Activated T-cell treated with anti-CD3 and anti-CD28 coated beads for 4 hours (primary cell): ENCODE measurements around the gene AGAP6.
"Not testable (repeated sequence)": the region's sequence is repeated elsewhere in the genome, so short reads cannot be mapped to it uniquely, and the experiment has no call there.

ENCODE experiments used
- DNase-seq: peaks from one replicate; pipeline ENCODE4 v3.0.0-alpha.2; 2020

Gene AGAP6

DNA sequence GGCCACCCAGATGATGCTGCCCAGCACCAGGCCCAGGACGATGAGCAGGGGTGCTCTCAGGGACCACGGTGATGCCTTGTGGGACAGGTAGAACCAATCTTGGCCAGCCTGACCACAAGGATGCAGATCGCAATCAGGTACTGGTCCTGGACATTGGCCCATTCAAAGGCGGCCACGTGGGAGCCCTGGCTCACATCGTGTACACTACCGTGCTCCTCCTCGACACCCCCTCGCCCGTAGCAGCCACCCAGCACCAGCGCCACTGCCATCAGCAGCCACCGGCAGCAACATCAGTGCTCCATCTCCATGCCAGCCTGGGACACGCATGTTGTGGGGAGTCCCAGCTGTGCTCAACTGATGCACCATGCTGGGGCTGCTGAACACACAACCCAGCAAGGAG lies 39.0 kb downstream of the AGAP6 start:
- DNase-seq = no peak

DNA sequence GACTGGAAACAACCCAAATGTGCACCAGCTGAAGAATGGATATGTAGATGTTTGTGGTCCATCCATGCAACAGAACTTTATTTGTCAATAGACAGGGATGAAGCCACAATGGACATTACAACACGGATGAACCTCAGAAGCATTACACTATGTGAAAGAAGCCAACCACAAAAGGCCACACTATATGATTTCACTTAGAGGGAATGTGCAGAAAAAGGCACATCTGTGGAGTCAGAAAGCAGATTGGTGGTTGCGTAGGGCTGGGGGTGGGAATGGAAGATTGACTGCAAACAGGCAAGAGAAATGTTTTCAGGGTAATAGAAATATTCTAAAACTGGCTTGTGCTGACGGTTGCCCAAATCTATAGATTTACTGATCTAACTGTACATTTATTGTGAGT lies 45.3 kb downstream of the AGAP6 start:
- DNase-seq = no peak

DNA sequence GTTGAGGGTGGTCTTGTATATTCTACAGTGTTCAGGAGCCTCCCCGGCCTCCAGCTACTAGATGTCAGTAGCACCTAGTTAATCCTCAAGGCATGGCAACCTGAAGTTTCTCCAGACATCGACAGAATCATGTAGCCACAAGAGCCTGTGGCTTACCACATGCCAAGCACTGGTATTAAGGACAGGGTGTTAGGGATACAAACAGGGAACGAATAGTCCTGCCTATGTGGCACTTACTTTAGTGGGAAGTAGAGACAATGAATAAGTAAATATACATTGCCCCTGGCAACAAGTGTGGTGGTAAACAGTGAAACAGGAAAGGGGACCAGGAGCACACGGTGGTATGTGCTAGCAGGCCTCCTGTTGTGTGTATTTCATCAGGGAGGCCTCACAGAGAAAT lies 47.1 kb downstream of the AGAP6 start:
- DNase-seq = not testable (repeated sequence)

DNA sequence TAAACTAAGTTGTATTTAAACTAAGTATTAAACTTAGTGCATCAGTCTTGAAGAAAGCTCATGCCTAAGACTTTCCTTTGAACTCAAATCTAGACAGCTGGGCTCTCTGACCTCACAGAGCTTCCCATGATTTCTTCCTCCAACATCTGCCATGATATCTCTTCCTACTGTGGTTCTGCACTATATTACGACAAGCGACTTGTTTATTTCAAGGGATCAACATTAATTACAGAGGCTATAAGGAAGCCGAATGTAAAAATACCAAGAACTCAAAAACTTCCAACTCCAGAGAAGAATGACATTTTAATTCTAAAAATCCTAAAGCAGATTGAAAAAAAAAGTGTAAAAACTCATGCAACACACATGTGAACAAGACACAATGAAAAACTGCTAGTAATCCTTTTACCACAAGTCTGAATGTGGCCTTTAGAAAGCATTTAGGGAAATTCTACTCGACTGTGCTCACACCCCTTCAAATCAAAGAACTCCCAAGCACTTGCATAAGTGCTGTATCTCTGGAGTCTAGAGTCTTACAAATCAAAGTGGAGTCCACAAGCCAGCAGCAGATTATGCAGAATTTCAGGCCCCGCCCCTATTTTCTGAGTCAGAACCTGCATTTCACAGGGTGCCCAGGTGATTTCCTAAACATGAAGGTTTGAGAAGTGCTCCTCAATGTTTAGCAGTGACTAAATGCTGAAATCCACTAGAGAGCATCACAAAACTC lies 56.9 kb downstream of the AGAP6 start:
- no peak for DNase-seq

DNA sequence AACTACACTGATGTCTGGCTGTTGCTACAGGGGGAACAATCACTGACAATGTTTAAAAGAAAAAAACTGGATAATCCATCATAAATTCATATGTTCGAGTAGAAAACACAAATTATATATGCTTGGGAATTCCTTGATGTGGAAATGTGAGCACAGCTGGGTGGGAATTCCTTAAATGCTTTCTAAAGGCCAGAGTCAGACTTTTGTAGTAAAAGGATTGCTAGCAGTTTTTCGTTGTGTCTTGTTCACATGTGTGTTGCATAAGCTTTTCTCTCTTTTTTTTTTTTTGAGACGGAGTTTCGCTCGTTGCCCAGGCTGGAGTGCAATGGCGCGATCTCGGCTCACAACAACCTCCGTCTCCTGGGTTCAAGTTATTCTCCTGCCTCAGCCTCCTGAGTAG lies 58.3 kb downstream of the AGAP6 start:
- DNase-seq = not testable (repeated sequence)

DNA sequence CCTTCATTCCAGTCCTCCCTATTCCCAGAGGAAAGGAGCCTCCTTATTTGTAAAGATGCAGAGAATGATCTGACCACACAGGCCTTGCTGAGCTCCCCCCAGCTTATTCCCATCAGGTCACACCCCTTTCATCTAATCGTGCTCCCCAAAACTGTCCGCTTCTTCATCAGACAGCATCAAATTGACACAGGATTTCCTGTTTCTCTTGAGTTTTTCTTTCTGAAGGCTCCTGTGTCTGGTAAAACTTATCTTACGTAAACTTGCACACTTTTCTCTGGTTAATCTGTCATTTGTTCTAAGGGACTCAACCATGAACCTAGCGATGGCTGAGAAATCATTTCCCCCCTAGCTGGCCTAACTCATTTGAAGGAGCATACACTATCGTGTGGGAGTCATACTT lies 59.4 kb downstream of the AGAP6 start:
- not testable (repeated sequence) for DNase-seq

DNA sequence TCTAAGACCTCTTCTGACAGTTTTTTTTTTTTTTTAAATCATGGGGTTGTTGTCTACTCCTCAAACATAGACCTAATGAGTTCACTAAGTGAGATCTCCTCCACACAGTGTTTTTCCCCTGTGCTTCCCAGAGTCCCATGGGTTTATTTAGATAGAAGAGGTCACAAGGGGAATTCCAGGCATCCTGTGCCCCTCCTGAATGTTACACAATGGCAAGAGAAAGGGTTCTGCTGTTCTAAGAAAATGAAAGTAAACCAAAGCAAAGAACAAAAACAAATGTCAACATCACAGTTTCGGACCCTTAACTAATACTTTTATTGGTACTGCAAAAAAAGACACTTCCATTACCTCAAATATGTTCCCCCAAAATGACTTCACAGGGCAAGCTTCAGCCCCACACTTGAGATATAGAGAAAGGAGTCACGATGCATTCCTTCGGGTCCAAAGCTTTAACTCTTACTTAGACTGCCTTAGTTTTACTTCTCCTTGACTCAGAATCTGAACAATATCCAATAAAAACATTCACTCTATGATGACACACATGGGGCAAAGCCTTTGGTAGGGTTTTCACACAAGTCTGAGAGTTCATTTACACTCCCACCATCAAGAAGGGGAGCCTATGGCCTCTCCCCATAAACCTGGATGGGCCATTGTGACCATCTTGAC lies 63.9 kb downstream of the AGAP6 start:
- DNase-seq = not testable (repeated sequence)

DNA sequence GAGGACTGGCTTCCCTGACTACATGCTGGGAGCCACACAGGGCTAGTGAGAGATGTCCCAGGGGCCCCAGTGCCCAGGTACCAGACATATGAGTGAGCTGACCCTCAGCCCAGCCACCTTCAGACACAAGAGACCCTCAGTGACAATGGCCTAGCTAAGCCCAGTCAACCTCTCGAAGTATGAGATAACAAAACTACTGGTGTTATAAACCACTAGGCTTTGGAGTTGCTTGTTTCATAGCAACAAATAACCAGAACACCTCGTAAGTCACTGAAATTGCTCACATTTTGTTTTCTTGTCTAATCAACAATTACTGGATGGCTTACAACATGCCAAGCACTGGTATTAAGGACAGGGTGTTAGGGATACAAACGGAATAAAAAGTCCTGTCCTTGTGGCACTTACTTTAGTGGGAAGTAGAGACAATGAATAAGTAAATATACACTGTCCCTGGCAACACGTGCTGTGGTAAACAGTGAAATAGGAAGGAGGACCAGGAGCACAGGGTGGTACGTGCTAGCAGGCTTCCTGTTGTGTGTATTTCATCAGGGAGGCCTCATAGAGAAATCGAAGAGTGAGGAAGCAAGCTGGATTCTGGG lies 64.7 kb downstream of the AGAP6 start:
- not testable (repeated sequence) for DNase-seq

DNA sequence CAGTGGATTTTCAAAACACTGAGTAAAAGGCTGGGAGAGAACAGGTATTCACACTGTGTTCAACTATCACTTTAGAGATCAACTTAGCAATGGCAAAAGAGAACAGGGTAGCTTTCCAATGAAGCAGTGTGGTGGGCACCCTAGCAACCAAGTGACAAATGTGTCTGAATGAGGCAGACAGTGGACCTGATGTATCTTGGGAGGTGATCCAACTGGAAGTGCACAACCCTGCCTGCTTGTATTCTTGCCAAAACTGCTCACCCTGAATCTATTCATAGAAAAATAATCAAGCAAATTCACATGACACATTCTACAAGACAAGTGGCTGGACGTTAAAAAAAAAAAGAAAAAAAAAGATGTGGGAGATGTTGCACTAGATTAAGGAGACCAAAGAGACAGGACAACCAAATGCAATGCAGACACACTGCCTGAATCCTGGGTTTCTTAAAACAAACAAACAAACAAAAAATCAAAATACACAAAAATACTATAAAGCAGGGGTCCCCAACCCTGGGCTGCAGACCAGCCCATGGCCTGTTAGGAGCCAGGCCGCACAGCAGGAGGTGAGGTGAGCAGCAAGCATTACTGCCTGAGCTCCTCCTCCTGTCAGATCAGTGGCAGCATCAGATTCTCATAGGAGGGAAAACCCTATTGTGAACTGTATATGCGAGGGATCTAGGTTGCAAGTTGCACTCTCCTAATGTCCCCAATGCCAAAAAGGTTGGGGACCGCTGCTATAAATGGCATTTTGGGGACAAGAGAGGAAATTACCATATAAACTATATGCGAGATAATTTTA lies 67.5 kb downstream of the AGAP6 start:
- not testable (repeated sequence) for DNase-seq

DNA sequence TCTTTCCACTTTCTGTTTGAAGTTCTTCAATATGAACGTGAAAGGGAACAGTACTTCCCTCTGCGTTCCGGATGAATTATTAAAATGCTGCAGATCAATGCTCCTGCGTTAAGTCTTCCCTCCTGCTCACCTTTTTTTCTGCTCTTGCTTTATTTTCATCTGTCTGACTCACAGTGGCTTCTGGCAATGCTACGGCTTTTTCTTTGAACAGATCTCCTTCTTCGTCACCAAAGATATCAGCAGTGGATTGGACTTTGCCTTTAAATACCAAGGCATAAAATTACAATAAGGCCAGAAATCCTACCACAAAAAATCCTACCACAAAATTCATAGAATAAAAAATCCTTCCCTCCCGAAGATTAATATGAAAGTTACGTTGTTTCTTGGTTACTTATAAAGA lies 68.4 kb downstream of the AGAP6 start:
- not testable (repeated sequence) for DNase-seq

DNA sequence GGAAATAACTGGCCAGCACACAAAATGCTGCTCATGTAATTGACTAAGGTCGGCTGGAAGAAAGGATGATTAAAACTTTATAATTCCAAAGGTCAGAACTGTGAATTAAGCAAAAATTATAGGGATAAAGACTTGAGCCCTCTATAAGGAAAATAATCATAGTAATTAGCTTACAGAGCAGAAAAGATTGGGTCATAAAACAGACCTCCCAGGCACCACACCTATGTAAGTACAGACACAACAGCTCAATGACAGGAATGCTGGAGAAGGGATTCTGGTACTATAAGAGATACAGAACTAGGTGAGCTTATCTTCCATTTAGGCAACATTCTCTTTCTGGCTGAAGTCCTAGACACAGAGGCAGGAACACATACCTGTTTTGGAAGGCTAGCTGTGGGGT lies 70.5 kb downstream of the AGAP6 start:
- DNase-seq = not testable (repeated sequence)

DNA sequence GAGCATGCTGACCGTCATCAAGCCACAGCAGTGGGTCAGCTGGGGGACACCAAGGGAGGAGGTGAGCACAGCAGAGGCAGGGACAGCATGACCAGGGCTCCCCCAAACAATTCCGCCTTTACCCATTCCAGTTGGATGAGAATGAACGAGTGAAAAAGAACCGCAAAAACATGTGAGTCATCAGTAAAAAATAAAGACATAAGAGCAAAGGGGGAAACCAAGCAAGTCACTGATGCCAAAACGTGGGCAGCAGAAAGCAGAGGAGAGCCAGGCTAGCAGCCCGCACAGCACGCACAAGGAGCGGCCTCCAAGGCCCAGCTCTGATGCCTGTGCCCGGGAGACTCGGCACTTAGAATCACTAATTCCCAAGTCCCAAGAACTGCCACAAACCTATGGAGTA lies 71.7 kb downstream of the AGAP6 start:
- not testable (repeated sequence) for DNase-seq
